ENCODE data around the gene TMIGD2. TPM values are rescaled to one million over a fixed set of nuclear protein-coding genes. Genes with fewer than 3 reads are reported as not detected.
A peak's percentile ranks its signal among the peaks of the same experiment; 100 is the strongest.

Gene TMIGD2
- total RNA-seq, 5 donors from 2014 or later (not counting 1 experiment from before 2014, with no cell fraction given), result 13.5 to 44.0 (median 32.4) TPM

DNA sequence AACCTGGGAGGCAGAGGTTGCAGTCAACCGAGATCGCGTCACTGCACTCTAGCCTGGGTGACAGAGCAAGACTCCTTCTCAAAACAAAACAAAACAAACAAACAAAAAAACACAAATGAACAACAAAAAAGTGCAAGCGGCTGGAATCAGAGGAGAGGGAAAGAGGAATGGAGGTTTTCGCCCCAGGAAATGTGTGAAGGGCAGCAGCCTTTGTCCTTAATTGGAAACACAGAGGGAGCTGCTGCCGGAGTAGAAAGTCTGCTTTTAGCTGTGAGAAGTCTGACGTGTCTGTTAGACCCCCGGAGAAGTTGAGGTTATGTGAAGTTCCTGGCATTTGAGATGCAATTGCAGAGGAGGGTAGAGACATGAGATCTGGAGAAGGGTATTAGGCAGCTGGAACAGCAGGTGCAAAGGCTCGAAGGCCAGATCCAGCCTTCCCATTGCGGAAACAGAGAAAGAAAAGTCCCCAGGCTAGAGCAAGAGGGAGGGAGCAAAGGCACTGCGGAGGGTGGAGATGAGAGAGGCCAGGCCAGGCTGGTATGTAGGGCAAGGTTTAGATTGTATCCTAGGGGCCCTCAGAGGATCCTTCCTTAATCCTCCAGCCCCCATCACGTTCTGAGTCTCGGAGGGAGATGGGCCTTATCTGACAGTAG is 473 bp downstream of the TMIGD2 start:
- Mint-ChIP-seq H3K36me3 (no peaks in the 10 kb centered on the region), H3K27ac (peak overlapping the region; percentile 92 to 94), H3K4me1 (peaks cover 37 to 42% (median 39%) of the 10 kb centered on the region in 3 donors), H3K27me3 (no peaks in the 10 kb centered on the region), H3K9me3 (no peaks in the 10 kb centered on the region), H3K4me3 (peak overlapping the region; percentile 83 to 95 (median 84))
- peaks cover 0 to 25% of the 10 kb centered on the region in 2 experiments for H3K27me3 ChIP-seq (replicated peaks in 1 of 2; ENCODE audit: control insufficient read depth in 2 of 2, extremely low read depth in 1 of 2, insufficient read depth in 2 of 2, low read length in 1 of 2)
- peak; percentile 7 to 37 (median 30) for ATAC-seq (replicated peaks in 1 of 4)
- peaks cover 0 to 2% of the 10 kb centered on the region in 2 donors for H3K36me3 ChIP-seq (ENCODE audit: control insufficient read depth in 2 of 2, extremely low read depth in 1 of 2, insufficient read depth in 1 of 2, low read length in 1 of 2)
- POLR2A ChIA-PET, result interaction anchor here (0.6 to 0.8 kb wide), 3 partner anchors 41 to 1249 kb away, joined by 3 to 4 read pairs (median 3); no protein-coding TSS in a partner anchor
- H3K4me1 ChIP-seq (ENCODE audit: control insufficient read depth in 1 of 2, extremely low read depth in 1 of 2, insufficient read depth in 2 of 2, low read length in 2 of 2), result peaks cover 23 to 41% of the 10 kb centered on the region in 2 experiments
- WGBS (ENCODE audit: insufficient coverage), result 43% methylated on average over 8 of the region's 13 CpGs
- peak overlapping the region; percentile 57 for H3K27ac ChIP-seq (ENCODE audit: low read length)
- CTCF ChIA-PET, result no interaction called here
- DNase-seq, result peak in 2 of 35 experiments; percentile 9 to 29
- peak overlapping the region; percentile 47 to 74 for H3K4me3 ChIP-seq (ENCODE audit: control insufficient read depth in 1 of 2, extremely low read depth in 1 of 2, low read length in 1 of 2)
- no peaks in the 10 kb centered on the region for H3K9me3 ChIP-seq

DNA sequence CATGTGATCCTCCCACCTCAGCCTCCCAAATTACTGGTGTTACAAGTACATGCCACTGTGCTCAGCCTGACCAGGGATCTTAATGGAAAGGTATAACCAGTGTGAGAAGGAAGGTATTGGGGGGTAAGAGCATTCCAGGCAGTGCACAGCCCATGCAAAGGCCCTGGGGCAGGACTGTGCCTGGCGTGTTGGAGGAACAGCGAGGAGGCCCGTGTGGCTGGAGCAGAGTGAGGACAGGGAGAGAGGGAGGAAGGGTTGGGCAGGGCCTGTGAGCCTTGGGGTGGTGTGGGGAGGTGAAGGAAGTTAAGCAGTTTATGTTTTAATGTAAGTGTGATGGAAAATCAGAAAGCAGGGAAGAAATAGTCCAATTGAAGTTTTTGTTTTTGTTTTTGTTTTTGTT is 1.6 kb downstream of the TMIGD2 start:
- Mint-ChIP-seq H3K27me3 (peaks cover 0 to 2% of the 10 kb centered on the region in 2 donors), H3K27ac (peak overlapping the region; percentile 83 to 94), H3K36me3 (no peaks in the 10 kb centered on the region), H3K4me1 (peaks cover 37 to 42% (median 39%) of the 10 kb centered on the region in 3 donors), H3K9me3 (no peaks in the 10 kb centered on the region), H3K4me3 (peak overlapping the region in 2 of 3 donors; percentile 53 to 95)
- peaks cover 23 to 41% of the 10 kb centered on the region in 2 experiments for H3K4me1 ChIP-seq (ENCODE audit: control insufficient read depth in 1 of 2, extremely low read depth in 1 of 2, insufficient read depth in 2 of 2, low read length in 2 of 2)
- DNase-seq, result no peak
- ChIA-PET CTCF (no interaction called here), POLR2A (no interaction called here)
- no peak for ATAC-seq (replicated peaks in 1 of 4)
- H3K36me3 ChIP-seq (ENCODE audit: control insufficient read depth in 2 of 2, extremely low read depth in 1 of 2, insufficient read depth in 1 of 2, low read length in 1 of 2), result peaks cover 0 to 11% of the 10 kb centered on the region in 2 donors
- peaks cover 0 to 26% of the 10 kb centered on the region in 2 experiments for H3K27me3 ChIP-seq (replicated peaks in 1 of 2; ENCODE audit: control insufficient read depth in 2 of 2, extremely low read depth in 1 of 2, insufficient read depth in 2 of 2, low read length in 1 of 2)
- 79% methylated on average over 3 of the region's 3 CpGs for WGBS (ENCODE audit: insufficient coverage)
- no peaks in the 10 kb centered on the region for H3K9me3 ChIP-seq
- no peak overlapping the region for H3K27ac ChIP-seq (ENCODE audit: low read length)
- H3K4me3 ChIP-seq (ENCODE audit: control insufficient read depth in 1 of 2, extremely low read depth in 1 of 2, low read length in 1 of 2), result no peak overlapping the region

- peak overlapping the region; percentile 77 to 85 for H3K27ac Mint-ChIP-seq
- no peaks in the 10 kb centered on the region for H3K9me3 ChIP-seq
- ATAC-seq (replicated peaks in 1 of 4), result no peak
- no peak for DNase-seq
- H3K4me1 Mint-ChIP-seq, result peaks cover 32 to 38% (median 33%) of the 10 kb centered on the region in 3 donors
- peaks cover 0 to 19% of the 10 kb centered on the region in 2 experiments for H3K27me3 ChIP-seq (replicated peaks in 1 of 2; ENCODE audit: control insufficient read depth in 2 of 2, extremely low read depth in 1 of 2, insufficient read depth in 2 of 2, low read length in 1 of 2)
- peaks cover 19 to 37% of the 10 kb centered on the region in 2 experiments for H3K4me1 ChIP-seq (ENCODE audit: control insufficient read depth in 1 of 2, extremely low read depth in 1 of 2, insufficient read depth in 2 of 2, low read length in 2 of 2)
- H3K9me3 Mint-ChIP-seq, result no peaks in the 10 kb centered on the region
- ChIA-PET POLR2A (no interaction called here), CTCF (no interaction called here)
- H3K27me3 Mint-ChIP-seq, result peaks cover 0 to 2% of the 10 kb centered on the region in 2 donors
- H3K36me3 Mint-ChIP-seq, result no peaks in the 10 kb centered on the region
- H3K4me3 Mint-ChIP-seq, result peak overlapping the region in 2 of 3 donors; percentile 44 to 95
- H3K27ac ChIP-seq (ENCODE audit: low read length), result no peak overlapping the region
- H3K36me3 ChIP-seq (ENCODE audit: control insufficient read depth in 2 of 2, extremely low read depth in 1 of 2, insufficient read depth in 1 of 2, low read length in 1 of 2), result peaks cover 0 to 13% of the 10 kb centered on the region in 2 donors
- 80% methylated on average over 1 of the region's 8 CpGs for WGBS (ENCODE audit: insufficient coverage)
- peak overlapping the region in 1 of 2 donors; percentile 15 for H3K4me3 ChIP-seq (ENCODE audit: control insufficient read depth in 1 of 2, extremely low read depth in 1 of 2, low read length in 1 of 2)
These were observed 3.2 kb downstream of the TMIGD2 start for GRCh38 chr19:4298810-4299550.

DNA sequence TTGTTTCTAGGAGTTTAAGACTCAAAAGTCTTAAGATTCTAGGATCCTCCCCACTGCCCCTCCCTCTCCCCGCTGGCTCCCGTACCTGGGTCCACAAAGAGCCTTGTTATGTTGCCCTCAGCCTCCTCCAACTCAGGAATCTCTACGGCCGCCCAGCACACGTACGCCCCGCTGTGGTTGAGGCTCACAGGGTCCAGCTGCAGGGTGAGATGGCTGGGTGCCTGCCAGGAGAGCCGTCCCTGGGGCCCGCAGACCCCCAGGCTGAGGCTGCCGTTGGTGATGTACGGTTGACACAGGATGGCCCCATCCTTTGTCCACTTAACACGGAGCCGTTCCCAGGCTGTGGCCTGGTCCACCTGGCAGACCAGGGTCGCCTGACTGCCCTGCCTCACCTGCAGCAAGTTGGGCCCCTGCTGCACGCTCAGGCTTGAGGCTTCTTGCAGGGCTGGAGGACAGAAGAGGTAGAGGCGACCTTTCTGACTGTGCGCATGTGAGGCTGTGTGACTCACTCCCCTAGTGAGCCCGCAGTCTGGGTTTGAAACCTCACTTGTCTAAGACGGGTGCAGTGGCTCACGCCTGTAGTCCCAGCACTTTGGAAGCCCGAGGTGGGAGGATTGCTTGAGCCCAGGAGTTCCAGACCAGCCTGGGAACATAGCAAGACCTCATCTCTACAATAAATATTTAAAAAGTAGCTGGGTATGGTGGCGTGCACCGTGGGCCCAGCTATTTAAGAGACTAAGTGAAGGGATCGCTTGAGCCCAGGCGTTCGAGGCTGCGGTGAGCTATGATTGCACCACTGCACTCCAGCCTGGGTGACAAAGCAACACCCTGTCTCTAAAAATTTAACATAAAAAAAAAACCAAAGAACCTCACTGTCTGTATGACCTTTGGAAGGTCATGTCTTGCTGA is 4.0 kb downstream of the TMIGD2 start:
- Mint-ChIP-seq H3K27me3 (peaks cover 0 to 2% of the 10 kb centered on the region in 2 donors), H3K27ac (peak overlapping the region; percentile 77 to 85), H3K4me1 (peaks cover 26 to 32% (median 27%) of the 10 kb centered on the region in 3 donors)

GRCh38 chr19:4295972-4296771 is 6.0 kb downstream of the TMIGD2 start:
- ATAC-seq (replicated peaks in 1 of 4), result no peak
- Histone ChIP-seq H3K36me3 (ENCODE audit: control insufficient read depth in 2 of 2, extremely low read depth in 1 of 2, insufficient read depth in 1 of 2, low read length in 1 of 2) (peaks cover 0 to 13% of the 10 kb centered on the region in 2 donors), H3K27me3 (replicated peaks in 1 of 2; ENCODE audit: control insufficient read depth in 2 of 2, extremely low read depth in 1 of 2, insufficient read depth in 2 of 2, low read length in 1 of 2) (peaks cover 0 to 16% of the 10 kb centered on the region in 2 experiments), H3K4me1 (ENCODE audit: control insufficient read depth in 1 of 2, extremely low read depth in 1 of 2, insufficient read depth in 2 of 2, low read length in 2 of 2) (peaks cover 6 to 14% of the 10 kb centered on the region in 2 experiments), H3K4me3 (ENCODE audit: control insufficient read depth in 1 of 2, extremely low read depth in 1 of 2, low read length in 1 of 2) (no peak overlapping the region), H3K9me3 (no peaks in the 10 kb centered on the region), H3K27ac (ENCODE audit: low read length) (no peak overlapping the region)
- H3K27me3 Mint-ChIP-seq, result peaks cover 0 to 2% of the 10 kb centered on the region in 2 donors
- no peak overlapping the region for H3K4me3 Mint-ChIP-seq
- POLR2A ChIA-PET, result no interaction called here
- peaks cover 9 to 13% (median 11%) of the 10 kb centered on the region in 3 donors for H3K4me1 Mint-ChIP-seq
- CTCF ChIA-PET, result no interaction called here
- no peak for DNase-seq
- H3K36me3 Mint-ChIP-seq, result no peaks in the 10 kb centered on the region
- H3K9me3 Mint-ChIP-seq, result no peaks in the 10 kb centered on the region
- no peak overlapping the region for H3K27ac Mint-ChIP-seq
- 73% methylated on average over 4 of the region's 14 CpGs for WGBS (ENCODE audit: insufficient coverage)

More for the DNA sequence above, 4.0 kb downstream of the TMIGD2 start:
- Histone ChIP-seq H3K9me3 (no peaks in the 10 kb centered on the region), H3K36me3 (ENCODE audit: control insufficient read depth in 2 of 2, extremely low read depth in 1 of 2, insufficient read depth in 1 of 2, low read length in 1 of 2) (peaks cover 0 to 13% of the 10 kb centered on the region in 2 donors), H3K27ac (ENCODE audit: low read length) (no peak overlapping the region), H3K4me1 (ENCODE audit: control insufficient read depth in 1 of 2, extremely low read depth in 1 of 2, insufficient read depth in 2 of 2, low read length in 2 of 2) (peaks cover 12 to 28% of the 10 kb centered on the region in 2 experiments), H3K27me3 (replicated peaks in 1 of 2; ENCODE audit: control insufficient read depth in 2 of 2, extremely low read depth in 1 of 2, insufficient read depth in 2 of 2, low read length in 1 of 2) (peaks cover 0 to 16% of the 10 kb centered on the region in 2 experiments), H3K4me3 (ENCODE audit: control insufficient read depth in 1 of 2, extremely low read depth in 1 of 2, low read length in 1 of 2) (no peak overlapping the region)
- no peaks in the 10 kb centered on the region for H3K9me3 Mint-ChIP-seq
- H3K36me3 Mint-ChIP-seq, result no peaks in the 10 kb centered on the region
- ATAC-seq (replicated peaks in 1 of 4), result no peak
- no peak overlapping the region for H3K4me3 Mint-ChIP-seq
- ChIA-PET CTCF (interaction anchor here in 1 of 2 donors (0.7 kb wide), 1 partner anchor 32 kb away, joined by 3 read pairs; no protein-coding TSS in a partner anchor), POLR2A (no interaction called here)
- peak in 1 of 35 experiments; percentile 5 for DNase-seq
- WGBS (ENCODE audit: insufficient coverage), result 78% methylated on average over 17 of the region's 27 CpGs

All from T-cell (primary cell).